Measurements from ENCODE around the gene LINC01488.

The LINC01488 gene

GRCh38 chr11:69480547-69481392 lies 693 bp upstream of the LINC01488 start:
- DNase-seq: no peak

GRCh38 chr11:69482322-69482721 lies 859 bp downstream of the LINC01488 start:
- no peak for DNase-seq

- no peak for DNase-seq
These were observed 1.7 kb downstream of the LINC01488 start for GRCh38 chr11:69483170-69483569.

GRCh38 chr11:69483691-69484426 lies 2.4 kb downstream of the LINC01488 start:
- no peak for DNase-seq

GRCh38 chr11:69484427-69485259 lies 3.2 kb downstream of the LINC01488 start:
- DNase-seq: no peak

- DNase-seq: no peak
These were observed 4.0 kb downstream of the LINC01488 start for GRCh38 chr11:69485337-69486041.

GRCh38 chr11:69486056-69486772 lies 4.8 kb downstream of the LINC01488 start:
- no peak for DNase-seq

GRCh38 chr11:69486773-69487291 lies 5.4 kb downstream of the LINC01488 start:
- no peak for DNase-seq

- no peak for DNase-seq
These were observed 5.9 kb downstream of the LINC01488 start for GRCh38 chr11:69487391-69487790.

- DNase-seq: no peak
These were observed 6.5 kb downstream of the LINC01488 start for GRCh38 chr11:69487849-69488542.

- no peak for DNase-seq
These were observed 7.1 kb downstream of the LINC01488 start for GRCh38 chr11:69488543-69488940.

- no peak for DNase-seq
These were observed 7.7 kb downstream of the LINC01488 start for GRCh38 chr11:69489031-69489745.

- no peak for DNase-seq
These were observed 8.4 kb downstream of the LINC01488 start for GRCh38 chr11:69489746-69490365.

GRCh38 chr11:69490516-69490915 lies 9.1 kb downstream of the LINC01488 start:
- no peak for DNase-seq

- DNase-seq: no peak
These were observed 9.9 kb downstream of the LINC01488 start for GRCh38 chr11:69491071-69492031.

GRCh38 chr11:69492201-69492991 lies 10.9 kb downstream of the LINC01488 start:
- DNase-seq: no peak

GRCh38 chr11:69493931-69494821 lies 12.7 kb downstream of the LINC01488 start:
- no peak for DNase-seq
